ENCODE data around the gene DDX52. TPM values are rescaled to one million over a fixed set of nuclear protein-coding genes. Genes with fewer than 3 reads are reported as not detected.

The DDX52 gene
- total RNA-seq, 3 donors from 2014 or later (not counting 1 experiment from before 2014, with no cell fraction given): 39.1 to 47.5 (median 41.9) TPM

- Histone ChIP-seq H3K4me3 (ENCODE audit: low read length) (no peak overlapping the region), H3K9me3 (ENCODE audit: control insufficient read depth, insufficient read depth, low read length) (no peaks in the 10 kb centered on the region), H3K4me1 (ENCODE audit: control insufficient read depth, insufficient read depth, low read length) (no peaks in the 10 kb centered on the region), H3K27me3 (ENCODE audit: control insufficient read depth, insufficient read depth, low read length) (no peaks in the 10 kb centered on the region), H3K27ac (ENCODE audit: low read length) (no peak overlapping the region), H3K36me3 (ENCODE audit: control insufficient read depth, insufficient read depth, low read length) (no peaks in the 10 kb centered on the region)
- Mint-ChIP-seq H3K27ac (no peak overlapping the region), H3K36me3 (no peaks in the 10 kb centered on the region), H3K4me3 (no peak overlapping the region), H3K4me1 (no peaks in the 10 kb centered on the region), H3K9me3 (no peaks in the 10 kb centered on the region), H3K27me3 (ENCODE audit: low read depth in 2 of 2) (peaks cover 0 to under 1% of the 10 kb centered on the region in 2 donors)
- 92% methylated on average over 9 of the region's 9 CpGs for WGBS (ENCODE audit: insufficient coverage)
- intact Hi-C loops (cut with micrococcal nuclease): no loop called here
- DNase-seq: no peak
- TF ChIP-seq, protein P1, sequence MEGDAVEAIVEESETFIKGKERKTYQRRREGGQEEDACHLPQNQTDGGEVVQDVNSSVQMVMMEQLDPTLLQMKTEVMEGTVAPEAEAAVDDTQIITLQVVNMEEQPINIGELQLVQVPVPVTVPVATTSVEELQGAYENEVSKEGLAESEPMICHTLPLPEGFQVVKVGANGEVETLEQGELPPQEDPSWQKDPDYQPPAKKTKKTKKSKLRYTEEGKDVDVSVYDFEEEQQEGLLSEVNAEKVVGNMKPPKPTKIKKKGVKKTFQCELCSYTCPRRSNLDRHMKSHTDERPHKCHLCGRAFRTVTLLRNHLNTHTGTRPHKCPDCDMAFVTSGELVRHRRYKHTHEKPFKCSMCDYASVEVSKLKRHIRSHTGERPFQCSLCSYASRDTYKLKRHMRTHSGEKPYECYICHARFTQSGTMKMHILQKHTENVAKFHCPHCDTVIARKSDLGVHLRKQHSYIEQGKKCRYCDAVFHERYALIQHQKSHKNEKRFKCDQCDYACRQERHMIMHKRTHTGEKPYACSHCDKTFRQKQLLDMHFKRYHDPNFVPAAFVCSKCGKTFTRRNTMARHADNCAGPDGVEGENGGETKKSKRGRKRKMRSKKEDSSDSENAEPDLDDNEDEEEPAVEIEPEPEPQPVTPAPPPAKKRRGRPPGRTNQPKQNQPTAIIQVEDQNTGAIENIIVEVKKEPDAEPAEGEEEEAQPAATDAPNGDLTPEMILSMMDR (IDR thresholded peaks at IDR 0.05): no peak
- no peak for ATAC-seq
Measured at GRCh38 chr17:37671028-37671823, 28.0 kb upstream of the DDX52 start.

DNA sequence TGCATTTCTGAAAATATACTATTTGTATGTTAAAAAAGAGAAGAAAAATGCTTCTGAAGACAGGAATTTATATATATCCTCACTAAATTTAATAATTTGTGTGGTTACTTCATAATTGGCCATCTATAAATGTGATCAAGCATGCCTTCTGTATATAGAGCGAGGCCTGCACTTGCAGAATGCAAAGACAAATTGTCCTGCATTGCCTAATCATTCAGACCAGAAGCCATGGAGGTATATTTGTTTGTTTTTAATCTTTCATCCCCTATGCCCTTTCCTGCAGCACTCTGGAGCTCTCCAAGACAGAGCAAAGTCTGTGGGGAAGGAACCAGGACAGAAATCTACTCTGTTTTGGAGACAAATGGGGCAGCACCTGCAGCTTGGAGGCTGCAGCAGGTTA, 23.8 kb upstream of the DDX52 start:
- Mint-ChIP-seq H3K27me3 (ENCODE audit: low read depth in 2 of 2) (peaks cover 0 to 4% of the 10 kb centered on the region in 2 donors), H3K4me3 (no peak overlapping the region), H3K4me1 (no peaks in the 10 kb centered on the region), H3K27ac (no peak overlapping the region), H3K9me3 (no peaks in the 10 kb centered on the region), H3K36me3 (no peaks in the 10 kb centered on the region)
- no peaks in the 10 kb centered on the region for H3K36me3 ChIP-seq (ENCODE audit: control insufficient read depth, insufficient read depth, low read length)
- no peak overlapping the region for H3K27ac ChIP-seq (ENCODE audit: low read length)
- H3K4me1 ChIP-seq (ENCODE audit: control insufficient read depth, insufficient read depth, low read length): no peaks in the 10 kb centered on the region
- DNase-seq (no peak), ATAC-seq (no peak)
- intact Hi-C loops (cut with micrococcal nuclease): no loop called here
- WGBS (ENCODE audit: insufficient coverage): 100% methylated on average over 1 of the region's 1 CpG
- TF ChIP-seq, protein P1 (IDR thresholded peaks at IDR 0.05): no peak
- H3K27me3 ChIP-seq (ENCODE audit: control insufficient read depth, insufficient read depth, low read length): no peaks in the 10 kb centered on the region
- H3K9me3 ChIP-seq (ENCODE audit: control insufficient read depth, insufficient read depth, low read length): no peaks in the 10 kb centered on the region
- H3K4me3 ChIP-seq (ENCODE audit: low read length): no peak overlapping the region

DNA sequence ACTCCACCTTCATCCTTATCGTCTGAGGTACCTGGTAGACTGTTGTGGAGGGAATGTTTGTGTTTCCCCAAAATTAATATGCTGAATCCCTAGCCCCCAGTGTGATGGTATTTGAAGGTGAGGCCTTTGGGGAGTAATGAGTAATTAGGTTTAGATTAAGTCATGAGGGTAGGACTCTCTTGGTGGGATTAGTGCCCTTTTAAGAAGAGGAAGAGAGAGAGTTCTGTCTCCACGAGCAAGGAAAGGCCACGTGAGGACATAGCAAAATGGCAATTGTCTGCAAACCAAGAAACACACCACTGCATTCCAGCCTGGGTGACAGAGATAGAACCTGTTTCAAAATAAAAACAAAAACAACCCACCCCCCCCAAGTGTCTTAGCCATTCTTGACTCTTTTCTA, 21.0 kb upstream of the DDX52 start:
- Mint-ChIP-seq H3K27me3 (ENCODE audit: low read depth in 2 of 2) (peaks cover 4 to 21% of the 10 kb centered on the region in 2 donors), H3K36me3 (no peaks in the 10 kb centered on the region), H3K4me3 (no peak overlapping the region), H3K4me1 (no peaks in the 10 kb centered on the region), H3K27ac (no peak overlapping the region), H3K9me3 (no peaks in the 10 kb centered on the region)
- ATAC-seq (no peak), DNase-seq (no peak)
- H3K27ac ChIP-seq (ENCODE audit: low read length): no peak overlapping the region
- no peaks in the 10 kb centered on the region for H3K36me3 ChIP-seq (ENCODE audit: control insufficient read depth, insufficient read depth, low read length)
- intact Hi-C loops (cut with micrococcal nuclease): no loop called here
- 100% methylated on average over 1 of the region's 3 CpGs for WGBS (ENCODE audit: insufficient coverage)
- no peaks in the 10 kb centered on the region for H3K9me3 ChIP-seq (ENCODE audit: control insufficient read depth, insufficient read depth, low read length)
- no peaks in the 10 kb centered on the region for H3K4me1 ChIP-seq (ENCODE audit: control insufficient read depth, insufficient read depth, low read length)
- TF ChIP-seq, protein P1 (IDR thresholded peaks at IDR 0.05): no peak
- no peak overlapping the region for H3K4me3 ChIP-seq (ENCODE audit: low read length)
- H3K27me3 ChIP-seq (ENCODE audit: control insufficient read depth, insufficient read depth, low read length): no peaks in the 10 kb centered on the region

GRCh38 chr17:37662353-37662752, 19.1 kb upstream of the DDX52 start:
- no peak for DNase-seq
- WGBS (ENCODE audit: insufficient coverage): 80% methylated on average over 4 of the region's 4 CpGs
- H3K4me1 Mint-ChIP-seq: no peaks in the 10 kb centered on the region

More at GRCh38 chr17:37662353-37662752, 19.1 kb upstream of the DDX52 start:
- Mint-ChIP-seq H3K36me3 (no peaks in the 10 kb centered on the region), H3K4me3 (no peak overlapping the region), H3K9me3 (no peaks in the 10 kb centered on the region), H3K27ac (no peak overlapping the region), H3K27me3 (ENCODE audit: low read depth in 2 of 2) (peaks cover 4 to 21% of the 10 kb centered on the region in 2 donors)
- no peaks in the 10 kb centered on the region for H3K27me3 ChIP-seq (ENCODE audit: control insufficient read depth, insufficient read depth, low read length)
- no peaks in the 10 kb centered on the region for H3K9me3 ChIP-seq (ENCODE audit: control insufficient read depth, insufficient read depth, low read length)
- H3K36me3 ChIP-seq (ENCODE audit: control insufficient read depth, insufficient read depth, low read length): no peaks in the 10 kb centered on the region
- H3K4me1 ChIP-seq (ENCODE audit: control insufficient read depth, insufficient read depth, low read length): no peaks in the 10 kb centered on the region
- TF ChIP-seq, protein P1 (IDR thresholded peaks at IDR 0.05): no peak
- H3K4me3 ChIP-seq (ENCODE audit: low read length): no peak overlapping the region
- intact Hi-C loops (cut with micrococcal nuclease): no loop called here
- ATAC-seq: no peak
- no peak overlapping the region for H3K27ac ChIP-seq (ENCODE audit: low read length)

Measured in natural killer cell (primary cell).